HepG2 (cell line): Measurements from ENCODE around the gene THADA. TPM values are rescaled to one million over a fixed set of nuclear protein-coding genes. Genes with fewer than 3 reads are reported as not detected.

Experiments used
- ATF1 ChIP-seq: IDR thresholded peaks from 2 replicates; pipeline ENCODE4 v1.6.1; 2016; ENCODE audit warnings: mild to moderate bottlenecking, control low read depth
- FLYWCH1 ChIP-seq: sonication (generic); formaldehyde crosslinking; IDR thresholded peaks from 2 replicates; pipeline ENCODE4 v1.8.1; 2023; ENCODE audit warnings: mild to moderate bottlenecking, missing genetic modification reagents
- HINFP ChIP-seq: sonication (generic); formaldehyde crosslinking; IDR thresholded peaks from 2 replicates; pipeline ENCODE4 v1.4.0; 2020; ENCODE audit warnings: low read depth, mild to moderate bottlenecking, missing genetic modification reagents
- IKZF5 ChIP-seq: IDR thresholded peaks from 2 replicates; pipeline ENCODE4 v1.6.1; 2018; ENCODE audit warnings: missing genetic modification reagents, mild to moderate bottlenecking, missing compliant biosample characterization
- NCOA1 ChIP-seq: sonication (generic); formaldehyde crosslinking; IDR thresholded peaks from 2 replicates; pipeline ENCODE4 v1.9.0; 2021; ENCODE audit warnings: missing genetic modification reagents
- PRDM10 ChIP-seq: sonication (generic); formaldehyde crosslinking; IDR thresholded peaks from 2 replicates; pipeline ENCODE4 v1.4.0; 2020; ENCODE audit warnings: low read depth, missing genetic modification reagents
- SALL2 ChIP-seq: sonication (generic); formaldehyde crosslinking; IDR thresholded peaks from 2 replicates; pipeline ENCODE4 v1.8.1; 2023; ENCODE audit warnings: mild to moderate bottlenecking, missing genetic modification reagents, inconsistent platforms
- SNAI1 ChIP-seq: sonication (generic); formaldehyde crosslinking; IDR thresholded peaks from 2 replicates; pipeline ENCODE4 v1.5.0; 2020; ENCODE audit warnings: mild to moderate bottlenecking, missing genetic modification reagents, borderline replicate concordance
- SNRNP70 ChIP-seq: fragments of 200-400 bp; formaldehyde crosslinking; IDR thresholded peaks from 2 replicates; pipeline ENCODE4 v1.6.1; 2017; ENCODE audit warnings: mild to moderate bottlenecking, low read depth, low read length, moderate library complexity
- SP2 ChIP-seq: sonication (generic); formaldehyde crosslinking; IDR thresholded peaks from 2 replicates; pipeline ENCODE4 v1.5.1; 2020; ENCODE audit warnings: mild to moderate bottlenecking, missing genetic modification reagents
- TEAD3 ChIP-seq: optimal IDR thresholded peaks from 2 replicates; pipeline ENCODE3; 2016; ENCODE audit warnings: borderline replicate concordance
- THAP9 ChIP-seq: sonication (generic); formaldehyde crosslinking; IDR thresholded peaks from 2 replicates; pipeline ENCODE4; 2020; ENCODE audit warnings: missing genetic modification reagents, mild to moderate bottlenecking, borderline replicate concordance
- ZBTB4 ChIP-seq: sonication (generic); formaldehyde crosslinking; IDR thresholded peaks from 2 replicates; pipeline ENCODE4 v1.4.0; 2020; ENCODE audit warnings: missing genetic modification reagents, mild to moderate bottlenecking, borderline replicate concordance
- ZBTB7A ChIP-seq: sonication (generic); formaldehyde crosslinking; IDR thresholded peaks from 2 replicates; pipeline ENCODE4 v1.8.0; 2022; ENCODE audit warnings: mild to moderate bottlenecking, missing genetic modification reagents
- ZNF773 ChIP-seq: sonication (generic); formaldehyde crosslinking; IDR thresholded peaks from 2 replicates; pipeline ENCODE4 v1.4.0; 2020; ENCODE audit warnings: missing genetic modification reagents, borderline replicate concordance
- ZNF839 ChIP-seq: sonication (generic); formaldehyde crosslinking; IDR thresholded peaks from 2 replicates; pipeline ENCODE4 v1.4.0; 2020; ENCODE audit warnings: missing genetic modification reagents, mild to moderate bottlenecking, borderline replicate concordance
- polyA plus RNA-seq, 8 experiments: library from polyadenylated mRNA; depleted of rRNA in 3 of 8; stranded (reverse) in 7 of 8; unstranded in 1 of 8; fragments of >200 nt; fragmentation: Illumina TruSeq in 4 of 8; extraction: Trizol in 4 of 8; gene quantifications; 2 replicates each; pipeline versions ENCODE4 v1.2.1 to v1.2.3, GENCODE V29; 2011 to 2016; ENCODE audit warnings: low read depth in 4 of 8, missing spikeins in 1 of 8, mixed read lengths in 1 of 8; ENCODE audit not compliant: insufficient read depth in 1 of 8
- total RNA-seq, 5 experiments: library from RNA; depleted of rRNA; stranded (reverse); fragments of >200 nt; fragmentation: Illumina TruSeq; extraction: Trizol; gene quantifications; 2 replicates each; pipeline ENCODE4 v1.2.3, GENCODE V29; 2016; ENCODE audit warnings: low read depth in 1 of 5

THADA gene
- total and polyA plus RNA-seq, 2 of the 13 experiments (the other 11 are each of a cell fraction or from before 2014, with no cell fraction given): 12.7 to 21.7 TPM

GRCh38 chr2:43194121-43194869 lies 401.5 kb downstream of the THADA start (continued):
- TF ChIP-seq ATF1 (CRISPR knock-in tag) (no peak; the same call in 1 of the 2 replicates), SALL2 (CRISPR knock-in tag) (peak; percentile 77), SNAI1 (CRISPR knock-in tag) (peak; percentile 90), PRDM10 (peak; percentile 97), ZBTB4 (CRISPR knock-in tag) (no peak), NCOA1 (CRISPR knock-in tag) (peak; percentile 9; the same call in 1 of the 2 replicates), ZNF839 (CRISPR knock-in tag) (no peak; the same call in 1 of the 2 replicates), TEAD3 (CRISPR knock-in tag) (peak; percentile 58), FLYWCH1 (no peak), SNRNP70 (no peak), THAP9 (CRISPR knock-in tag) (peak; percentile 82; the same call in 1 of the 2 replicates), ZNF773 (CRISPR knock-in tag) (no peak), IKZF5 (CRISPR knock-in tag) (peak; percentile 98), HINFP (no peak), SP2 (CRISPR knock-in tag) (no peak), ZBTB7A (peak; percentile 97)
